Neural cell (in vitro differentiated cells): Measurements from ENCODE around the gene ANAPC2. TPM values are rescaled to one million over a fixed set of nuclear protein-coding genes. Genes with fewer than 3 reads are reported as not detected.

ENCODE experiments used
- H2AFZ ChIP-seq: fragments of 200-600, 300-800 bp; sonication (generic), shearing (Covaris generic); 2 replicates; pipeline ENCODE4 v1.6.0; 2014; ENCODE audit warnings: low read depth, mild to moderate bottlenecking, antibody characterized with exemption, low read length, moderate library complexity
- H3F3A ChIP-seq: fragments of 200-600 bp; shearing (Covaris generic); 2 replicates; pipeline ENCODE4 v1.6.1; 2016; ENCODE audit warnings: mild to moderate bottlenecking, moderate library complexity, mixed read lengths, antibody characterized with exemption, low read length; ENCODE audit not compliant: insufficient read depth, poor library complexity, severe bottlenecking
- H3K27ac ChIP-seq: fragments of 200-600, 300-800 bp; sonication (generic), shearing (Covaris generic); 2 replicates; pipeline ENCODE4 v1.5.1; 2014; ENCODE audit warnings: mild to moderate bottlenecking, low read length, moderate library complexity
- H3K27me3 ChIP-seq: fragments of 300-800, 200-600 bp; sonication (generic), shearing (Covaris generic); 2 replicates; pipeline ENCODE4 v1.6.0; 2014; ENCODE audit warnings: mild to moderate bottlenecking, low read depth, low read length, moderate library complexity; ENCODE audit not compliant: insufficient read depth
- H3K36me3 ChIP-seq: fragments of 300-800, 200-600 bp; sonication (generic), shearing (Covaris generic); 2 replicates; pipeline ENCODE4 v1.5.1; 2014; ENCODE audit warnings: mild to moderate bottlenecking, antibody characterized with exemption, low read length, moderate library complexity; ENCODE audit not compliant: insufficient read depth
- H3K4me2 ChIP-seq: fragments of 300-800, 200-600 bp; sonication (generic), shearing (Covaris generic); 2 replicates; pipeline ENCODE4 v1.6.0; 2014; ENCODE audit warnings: mild to moderate bottlenecking, low read length
- H3K4me3 ChIP-seq: fragments of 300-800, 200-600 bp; sonication (generic), shearing (Covaris generic); 2 replicates; pipeline ENCODE4 v1.5.1; 2014; ENCODE audit warnings: mild to moderate bottlenecking, low read length, moderate library complexity
- H3K79me2 ChIP-seq: fragments of 200-600 bp; shearing (Covaris generic); replicated peaks from 2 replicates; pipeline ENCODE4 v1.6.0; 2014; ENCODE audit warnings: mild to moderate bottlenecking, low read length, moderate library complexity; ENCODE audit not compliant: insufficient read depth
- H3K9ac ChIP-seq: fragments of 300-800, 200-600 bp; sonication (generic), shearing (Covaris generic); 2 replicates; pipeline ENCODE4 v1.6.1; 2016; ENCODE audit warnings: mild to moderate bottlenecking, low read length, mixed read lengths
- H3K9me2 ChIP-seq: fragments of 200-600 bp; shearing (Covaris generic); 2 replicates; pipeline ENCODE4 v1.6.1; 2016; ENCODE audit warnings: mild to moderate bottlenecking, low read length, mixed read lengths; ENCODE audit not compliant: insufficient read depth
- H3K9me3 ChIP-seq: fragments of 200-600, 300-800 bp; sonication (generic), shearing (Covaris generic); 2 replicates; pipeline ENCODE4 v1.6.1; 2016; ENCODE audit warnings: mild to moderate bottlenecking, mixed run types, low read length, moderate library complexity, mixed read lengths
- H4K20me1 ChIP-seq: fragments of 200-600 bp; shearing (Covaris generic); 2 replicates; pipeline ENCODE4 v1.6.1; 2016; ENCODE audit warnings: mild to moderate bottlenecking, mixed run types; ENCODE audit not compliant: insufficient read depth
- CTCF ChIP-seq: fragments of 450-650 bp; IDR thresholded peaks from 2 replicates; pipeline ENCODE4 v1.5.1; 2014; ENCODE audit warnings: antibody characterized with exemption, mild to moderate bottlenecking, moderate library complexity; ENCODE audit not compliant: poor library complexity, severe bottlenecking
- EP300 ChIP-seq: fragments of 450-650 bp; conservative IDR thresholded peaks from 2 replicates; pipeline ENCODE4 v1.6.1; 2014; ENCODE audit warnings: antibody characterized with exemption, mild to moderate bottlenecking, moderate library complexity; ENCODE audit not compliant: poor library complexity, severe bottlenecking
- EZH2 ChIP-seq: fragments of 200-600, 300-800 bp; shearing (Covaris generic), sonication (generic); IDR thresholded peaks from 2 replicates; pipeline ENCODE4 v1.6.1; 2014; ENCODE audit warnings: antibody characterized with exemption, low read length, borderline replicate concordance, mild to moderate bottlenecking; ENCODE audit not compliant: insufficient read depth, poor library complexity, severe bottlenecking
- MXI1 ChIP-seq: fragments of 450-650 bp; conservative IDR thresholded peaks from 2 replicates; pipeline ENCODE4 v1.6.1; 2014; ENCODE audit warnings: antibody characterized with exemption, mild to moderate bottlenecking; ENCODE audit not compliant: poor library complexity, severe bottlenecking
- POLR2AphosphoS5 ChIP-seq: IDR thresholded peaks from 2 replicates; pipeline ENCODE4 v1.6.1; 2012
- RAD21 ChIP-seq: fragments of 450-650 bp; conservative IDR thresholded peaks from 2 replicates; pipeline ENCODE4 v1.6.1; 2014; ENCODE audit warnings: antibody characterized with exemption, mild to moderate bottlenecking, moderate library complexity
- REST ChIP-seq: IDR thresholded peaks from 2 replicates; pipeline ENCODE4 v1.6.1; 2012; ENCODE audit warnings: borderline replicate concordance
- SMC3 ChIP-seq: fragments of 450-650 bp; conservative IDR thresholded peaks from 2 replicates; pipeline ENCODE4 v1.6.1; 2014; ENCODE audit warnings: antibody characterized with exemption, mild to moderate bottlenecking, moderate library complexity; ENCODE audit not compliant: poor library complexity
- TAF1 ChIP-seq: IDR thresholded peaks from 2 replicates; pipeline ENCODE4 v1.6.1; 2012; ENCODE audit warnings: low read depth
- polyA plus RNA-seq: library from polyadenylated mRNA; depleted of rRNA; stranded (reverse); fragments of >200 nt; gene quantifications from 2 replicates; pipeline ENCODE4 v1.2.3, GENCODE V29; 2014

The ANAPC2 gene
- polyA plus RNA-seq, 1 donor from 2014 or later = 38.1 TPM

- Histone ChIP-seq H3K79me2 (no peaks in the 10 kb centered on the region), H2AFZ (no peak overlapping the region), H4K20me1 (no peaks in the 10 kb centered on the region), H3K9ac (no peak overlapping the region), H3K36me3 (no peaks in the 10 kb centered on the region), H3K4me2 (no peak overlapping the region), H3K9me2 (no peaks in the 10 kb centered on the region), H3K27ac (no peak overlapping the region), H3F3A (no peaks in the 10 kb centered on the region), H3K4me3 (no peak overlapping the region), H3K9me3 (no peaks in the 10 kb centered on the region), H3K27me3 (peaks cover 84% of the 10 kb centered on the region)
- TF ChIP-seq REST (no peak), POLR2AphosphoS5 (no peak), RAD21 (no peak), MXI1 (no peak), CTCF (no peak), SMC3 (no peak), TAF1 (no peak), EP300 (no peak), EZH2 (no peak)
These were observed 29.7 kb downstream of the ANAPC2 start for GRCh38 chr9:137158625-137159024.

GRCh38 chr9:137157618-137158415 lies 30.5 kb downstream of the ANAPC2 start:
- no peak overlapping the region for H3K27ac ChIP-seq
- no peaks in the 10 kb centered on the region for H4K20me1 ChIP-seq
- H3K27me3 ChIP-seq = peaks cover 76% of the 10 kb centered on the region
- TF ChIP-seq TAF1 (no peak), SMC3 (no peak), POLR2AphosphoS5 (no peak), EP300 (no peak), MXI1 (no peak), EZH2 (no peak), REST (no peak), CTCF (no peak), RAD21 (no peak)
- H3K79me2 ChIP-seq = no peaks in the 10 kb centered on the region
- H3K9me2 ChIP-seq = no peaks in the 10 kb centered on the region
- H3K9ac ChIP-seq = no peak overlapping the region
- H3K9me3 ChIP-seq = no peaks in the 10 kb centered on the region
- no peaks in the 10 kb centered on the region for H3F3A ChIP-seq
- no peak overlapping the region for H3K4me2 ChIP-seq
- no peak overlapping the region for H2AFZ ChIP-seq
- H3K36me3 ChIP-seq = no peaks in the 10 kb centered on the region
- no peak overlapping the region for H3K4me3 ChIP-seq
